AML-193 (cell line): Measurements from ENCODE around the gene FBLN5.

Experiments
- DNase-seq, 2 experiments: peaks; one replicate each; lab custom pipeline; 2025; lab: John Stamatoyannopoulos, UW

Gene FBLN5

DNA sequence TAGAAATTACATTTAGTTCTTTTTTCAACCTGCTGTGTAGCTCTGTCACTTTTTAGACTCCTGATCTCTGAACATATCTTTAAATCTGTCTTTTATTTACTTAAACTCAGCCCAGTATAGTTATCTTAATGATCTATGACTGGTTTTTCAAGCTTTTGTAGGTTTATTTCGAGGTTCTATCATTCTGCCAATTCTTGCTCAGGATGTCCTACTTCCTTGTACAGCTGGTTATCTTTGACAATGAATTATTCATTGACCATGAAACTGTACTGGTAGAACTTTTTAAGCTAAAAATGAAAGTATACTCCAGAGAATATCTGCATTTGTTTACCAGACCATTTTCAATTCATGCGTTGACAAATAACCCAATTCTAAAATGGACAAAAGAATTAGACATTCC, 118.0 kb downstream of the FBLN5 start:
- no peak for DNase-seq

DNA sequence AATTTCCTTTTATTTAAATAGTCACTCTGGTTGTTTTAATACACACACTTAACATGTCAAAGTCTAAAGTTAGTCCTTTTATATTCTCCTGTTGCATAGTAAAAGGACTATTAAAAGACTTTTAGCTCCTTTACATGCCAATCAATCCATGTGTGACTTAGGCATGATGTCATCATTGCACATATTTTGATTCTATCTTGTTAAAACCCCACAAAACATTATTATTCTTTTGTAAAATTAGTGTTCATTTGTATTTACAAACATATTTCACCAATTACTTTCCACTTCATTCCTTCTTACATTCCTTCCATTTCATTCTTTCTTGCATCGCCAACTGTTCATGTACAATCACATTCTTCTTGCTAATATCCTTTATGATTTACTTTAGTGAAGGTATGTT, 119.7 kb downstream of the FBLN5 start:
- no peak for DNase-seq
